ENCODE data around the gene NT5DC4. TPM values are rescaled to one million over a fixed set of nuclear protein-coding genes. Genes with fewer than 3 reads are reported as not detected.

NT5DC4 gene
- total RNA-seq, 1 experiment from 2014 or later, result not detected

- Histone ChIP-seq H3K4me1 (ENCODE audit: insufficient read depth, low read length, poor library complexity, severe bottlenecking) (no peaks in the 10 kb centered on the region), H3K27me3 (replicated peaks; ENCODE audit: insufficient read depth, low read depth, low read length, poor library complexity) (no peaks in the 10 kb centered on the region), H3K27ac (ENCODE audit: low read depth, low read length, poor library complexity, severe bottlenecking) (no peak overlapping the region), H3K36me3 (ENCODE audit: insufficient read depth, low read length, poor library complexity, severe bottlenecking) (no peaks in the 10 kb centered on the region), H3K4me3 (ENCODE audit: low read depth, low read length, poor library complexity, severe bottlenecking) (no peak overlapping the region), H3K9me3 (ENCODE audit: low read depth, low read length, poor library complexity, severe bottlenecking) (no peaks in the 10 kb centered on the region)
- TF ChIP-seq, protein P1, sequence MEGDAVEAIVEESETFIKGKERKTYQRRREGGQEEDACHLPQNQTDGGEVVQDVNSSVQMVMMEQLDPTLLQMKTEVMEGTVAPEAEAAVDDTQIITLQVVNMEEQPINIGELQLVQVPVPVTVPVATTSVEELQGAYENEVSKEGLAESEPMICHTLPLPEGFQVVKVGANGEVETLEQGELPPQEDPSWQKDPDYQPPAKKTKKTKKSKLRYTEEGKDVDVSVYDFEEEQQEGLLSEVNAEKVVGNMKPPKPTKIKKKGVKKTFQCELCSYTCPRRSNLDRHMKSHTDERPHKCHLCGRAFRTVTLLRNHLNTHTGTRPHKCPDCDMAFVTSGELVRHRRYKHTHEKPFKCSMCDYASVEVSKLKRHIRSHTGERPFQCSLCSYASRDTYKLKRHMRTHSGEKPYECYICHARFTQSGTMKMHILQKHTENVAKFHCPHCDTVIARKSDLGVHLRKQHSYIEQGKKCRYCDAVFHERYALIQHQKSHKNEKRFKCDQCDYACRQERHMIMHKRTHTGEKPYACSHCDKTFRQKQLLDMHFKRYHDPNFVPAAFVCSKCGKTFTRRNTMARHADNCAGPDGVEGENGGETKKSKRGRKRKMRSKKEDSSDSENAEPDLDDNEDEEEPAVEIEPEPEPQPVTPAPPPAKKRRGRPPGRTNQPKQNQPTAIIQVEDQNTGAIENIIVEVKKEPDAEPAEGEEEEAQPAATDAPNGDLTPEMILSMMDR (conservative IDR thresholded peaks at IDR 0.05; ENCODE audit: low read depth, low read length), result no peak
- no peak for TF ChIP-seq EZH2 (IDR thresholded peaks at IDR 0.05; ENCODE audit: borderline replicate concordance, low read depth, low read length, poor library complexity, severe bottlenecking)
- CTCF ChIA-PET, result no interaction called here
- no TSS peak for BruUV-seq (replicated peaks)
- POLR2A ChIA-PET (ENCODE audit: low non-redundant PET), result no interaction called here
- no peak for DNase-seq (ENCODE audit: low spot score)
- intact Hi-C loops (cut with micrococcal nuclease; ENCODE audit: unreplicated experiment), result no loop called here
Observed at GRCh38 chr2:112692495-112692911, 28.3 kb upstream of the NT5DC4 start.

GRCh38 chr2:112692918-112693317 lies 27.9 kb upstream of the NT5DC4 start:
- no TSS peak for BruUV-seq (replicated peaks)
- Histone ChIP-seq H3K36me3 (ENCODE audit: insufficient read depth, low read length, poor library complexity, severe bottlenecking) (no peaks in the 10 kb centered on the region), H3K4me1 (ENCODE audit: insufficient read depth, low read length, poor library complexity, severe bottlenecking) (no peaks in the 10 kb centered on the region), H3K9me3 (ENCODE audit: low read depth, low read length, poor library complexity, severe bottlenecking) (no peaks in the 10 kb centered on the region), H3K27ac (ENCODE audit: low read depth, low read length, poor library complexity, severe bottlenecking) (no peak overlapping the region), H3K27me3 (replicated peaks; ENCODE audit: insufficient read depth, low read depth, low read length, poor library complexity) (no peaks in the 10 kb centered on the region), H3K4me3 (ENCODE audit: low read depth, low read length, poor library complexity, severe bottlenecking) (no peak overlapping the region)
- no peak for DNase-seq (ENCODE audit: low spot score)
- ChIA-PET POLR2A (ENCODE audit: low non-redundant PET) (no interaction called here), CTCF (no interaction called here)
- TF ChIP-seq EZH2 (IDR thresholded peaks at IDR 0.05; ENCODE audit: borderline replicate concordance, low read depth, low read length, poor library complexity, severe bottlenecking), result no peak
- TF ChIP-seq, protein P1 (conservative IDR thresholded peaks at IDR 0.05; ENCODE audit: low read depth, low read length), result no peak
- intact Hi-C loops (cut with micrococcal nuclease; ENCODE audit: unreplicated experiment), result no loop called here

DNA sequence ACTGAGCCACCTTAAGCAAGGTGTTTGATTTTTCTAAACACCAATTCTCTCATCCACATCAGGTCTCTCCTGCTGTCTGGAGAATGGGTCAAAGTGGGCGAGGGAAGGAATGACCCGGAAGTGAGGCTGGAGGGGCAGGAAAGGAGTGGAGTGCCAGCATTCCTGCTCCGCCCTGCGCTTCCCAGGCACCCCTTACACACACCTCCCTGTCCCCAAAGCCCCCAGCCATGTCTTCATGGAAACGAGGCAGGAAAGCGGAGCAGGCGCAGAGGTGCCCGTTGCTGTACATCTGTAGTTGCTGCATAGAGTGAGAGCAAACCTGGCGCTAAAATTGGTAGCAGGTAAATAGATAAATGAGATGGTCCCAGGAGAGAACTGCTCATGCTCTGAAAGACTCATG lies 27.2 kb upstream of the NT5DC4 start:
- CTCF ChIA-PET, result no interaction called here
- Histone ChIP-seq H3K27ac (ENCODE audit: low read depth, low read length, poor library complexity, severe bottlenecking) (no peak overlapping the region), H3K4me3 (ENCODE audit: low read depth, low read length, poor library complexity, severe bottlenecking) (no peak overlapping the region), H3K9me3 (ENCODE audit: low read depth, low read length, poor library complexity, severe bottlenecking) (no peaks in the 10 kb centered on the region), H3K27me3 (replicated peaks; ENCODE audit: insufficient read depth, low read depth, low read length, poor library complexity) (no peaks in the 10 kb centered on the region), H3K4me1 (ENCODE audit: insufficient read depth, low read length, poor library complexity, severe bottlenecking) (no peaks in the 10 kb centered on the region), H3K36me3 (ENCODE audit: insufficient read depth, low read length, poor library complexity, severe bottlenecking) (no peaks in the 10 kb centered on the region)
- intact Hi-C loops (cut with micrococcal nuclease; ENCODE audit: unreplicated experiment), result no loop called here
- no peak for DNase-seq (ENCODE audit: low spot score)
- POLR2A ChIA-PET (ENCODE audit: low non-redundant PET), result no interaction called here
- no TSS peak for BruUV-seq (replicated peaks)
- TF ChIP-seq EZH2 (IDR thresholded peaks at IDR 0.05; ENCODE audit: borderline replicate concordance, low read depth, low read length, poor library complexity, severe bottlenecking), result no peak
- TF ChIP-seq, protein P1 (conservative IDR thresholded peaks at IDR 0.05; ENCODE audit: low read depth, low read length), result no peak
